ENCODE measurements around the gene ROBO4. TPM values are rescaled to one million over a fixed set of nuclear protein-coding genes. Genes with fewer than 3 reads are reported as not detected.

ROBO4 gene
- total RNA-seq, 2 experiments from 2014 or later, result not detected

DNA sequence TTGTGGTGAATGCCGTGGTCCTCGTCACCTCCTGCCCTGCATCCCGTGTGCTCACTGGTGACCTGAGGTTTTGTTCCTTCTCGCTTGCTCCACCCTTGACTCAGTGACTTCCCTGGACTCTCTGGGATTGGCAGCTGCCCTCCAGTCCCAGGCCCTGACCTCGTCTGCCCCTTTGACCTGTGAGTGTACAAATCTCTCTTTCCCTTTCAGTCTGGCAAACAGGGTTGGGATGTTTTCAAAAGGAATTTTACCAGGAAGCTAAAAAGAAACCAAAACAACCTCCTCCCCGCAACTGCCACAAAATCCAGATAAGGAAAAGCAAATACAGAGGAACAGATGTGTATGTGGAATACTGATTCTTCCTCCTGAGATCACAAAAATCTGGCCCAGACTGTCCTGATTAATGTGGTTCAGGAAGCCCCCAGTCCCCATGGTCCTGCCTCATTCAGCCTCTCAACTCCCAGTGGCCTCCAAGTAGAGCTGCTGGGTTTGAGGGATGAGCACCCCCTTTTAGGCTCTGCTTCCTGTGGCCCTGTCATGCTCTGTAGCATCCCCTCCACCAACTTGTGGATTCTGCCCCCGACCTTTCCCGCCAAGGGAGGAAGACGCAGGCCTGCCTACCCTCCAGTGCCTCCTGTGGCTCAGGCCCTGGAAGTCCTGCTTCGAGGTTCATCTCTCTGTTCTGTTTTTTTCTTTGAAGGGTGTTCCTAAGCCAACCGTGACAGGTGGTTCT, 15.2 kb downstream of the ROBO4 start:
- ChIA-PET POLR2A (no interaction called here), CTCF (interaction anchor here (0.7 to 1.6 kb wide), 2 partner anchors 260 to 481 kb away, joined by 4 to 5 read pairs; no protein-coding TSS in a partner anchor)
- H3K9me3 Mint-ChIP-seq, result no peaks in the 10 kb centered on the region
- no peak overlapping the region for H3K4me3 Mint-ChIP-seq
- no peak for DNase-seq
- H3K27ac Mint-ChIP-seq, result no peak overlapping the region
- H3K36me3 Mint-ChIP-seq (ENCODE audit: low read depth), result no peaks in the 10 kb centered on the region
- H3K4me1 Mint-ChIP-seq, result peaks cover 4% of the 10 kb centered on the region
- H3K27me3 Mint-ChIP-seq, result peaks cover 4% of the 10 kb centered on the region

DNA sequence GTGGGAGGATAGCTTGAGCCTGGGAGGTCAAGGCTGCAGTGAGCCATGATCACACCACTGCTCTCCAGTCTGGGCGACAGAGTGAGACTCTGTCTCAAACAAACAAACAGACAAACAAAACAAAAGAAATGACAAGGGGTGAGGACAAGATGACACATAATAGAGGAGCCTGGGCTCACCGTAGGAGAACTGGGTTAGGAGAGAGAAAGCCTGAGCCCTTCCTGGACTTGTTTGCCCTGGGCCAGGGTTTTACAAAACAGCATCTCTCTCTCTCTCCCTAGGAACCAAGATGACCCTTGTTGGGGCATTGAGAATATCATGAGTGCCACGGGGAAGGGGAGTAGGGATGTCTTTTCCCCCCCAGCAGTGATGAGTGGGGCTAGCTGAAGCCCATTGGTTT, 16.7 kb downstream of the ROBO4 start:
- no peak overlapping the region for H3K27ac Mint-ChIP-seq
- ChIA-PET POLR2A (no interaction called here), CTCF (interaction anchor here (1.5 kb wide), 1 partner anchor 10 kb away, joined by 4 read pairs; no protein-coding TSS in a partner anchor)
- H3K36me3 Mint-ChIP-seq (ENCODE audit: low read depth), result no peaks in the 10 kb centered on the region
- H3K9me3 Mint-ChIP-seq, result no peaks in the 10 kb centered on the region
- H3K27me3 Mint-ChIP-seq, result peaks cover under 1% of the 10 kb centered on the region
- no peak overlapping the region for H3K4me3 Mint-ChIP-seq
- H3K4me1 Mint-ChIP-seq, result peaks cover 14% of the 10 kb centered on the region
- no peak for DNase-seq

DNA sequence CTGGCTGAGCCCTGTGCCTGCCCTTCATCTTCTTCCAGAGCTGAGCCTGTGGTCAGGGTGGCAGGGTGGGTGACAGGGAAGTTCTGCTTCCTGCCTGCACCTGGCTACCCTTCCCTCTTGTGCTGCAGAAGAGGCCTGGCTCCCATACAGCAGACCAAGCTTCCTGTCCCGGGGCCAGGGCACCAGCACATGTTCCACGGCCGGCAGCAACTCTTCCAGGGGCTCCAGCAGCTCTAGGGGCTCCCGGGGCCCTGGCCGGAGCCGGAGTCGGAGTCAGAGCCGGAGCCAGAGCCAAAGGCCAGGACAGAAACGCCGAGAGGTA, 17.4 kb downstream of the ROBO4 start:
- H3K4me1 Mint-ChIP-seq, result peaks cover 20% of the 10 kb centered on the region
- no peaks in the 10 kb centered on the region for H3K36me3 Mint-ChIP-seq (ENCODE audit: low read depth)
- no peak for DNase-seq
- no peak overlapping the region for H3K4me3 Mint-ChIP-seq
- ChIA-PET POLR2A (no interaction called here), CTCF (no interaction called here)
- peaks cover 7% of the 10 kb centered on the region for H3K27me3 Mint-ChIP-seq
- no peak overlapping the region for H3K27ac Mint-ChIP-seq
- no peaks in the 10 kb centered on the region for H3K9me3 Mint-ChIP-seq

DNA sequence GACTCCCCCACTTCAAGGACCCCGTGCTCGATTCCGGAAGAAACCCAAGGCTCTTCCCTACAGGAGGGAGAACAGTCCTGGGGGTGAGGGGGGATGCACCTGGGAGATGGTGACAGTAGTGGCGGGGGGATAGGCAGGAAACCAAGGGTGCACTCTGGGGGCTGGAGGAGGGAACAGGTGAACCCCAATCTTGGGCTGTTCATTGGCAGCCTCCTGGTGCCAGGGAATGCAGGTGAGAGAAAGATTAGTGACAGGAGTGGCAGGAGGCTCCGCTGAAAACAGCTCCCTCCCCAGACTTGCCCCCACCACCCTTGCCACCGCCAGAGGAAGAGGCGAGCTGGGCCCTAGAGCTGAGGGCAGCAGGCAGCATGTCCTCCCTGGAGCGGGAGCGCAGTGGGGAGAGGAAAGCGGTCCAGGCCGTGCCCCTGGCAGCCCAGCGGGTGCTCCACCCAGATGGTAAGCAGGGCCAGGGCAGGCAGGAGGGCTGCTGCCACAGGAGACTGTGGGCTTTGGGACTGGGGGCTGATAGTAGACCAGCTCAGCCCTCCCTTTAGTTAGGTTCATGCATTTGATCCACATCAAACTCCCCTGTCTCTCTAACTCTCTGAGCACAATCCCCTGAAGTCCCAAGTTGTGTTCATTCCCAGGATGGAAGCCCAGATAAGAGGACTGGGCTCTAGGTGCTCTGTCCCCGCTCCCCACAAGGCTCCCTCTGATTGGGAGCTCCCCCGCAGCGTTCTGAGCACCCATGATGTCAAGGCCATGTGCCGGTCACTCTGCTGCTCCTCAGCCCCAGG, 18.0 kb downstream of the ROBO4 start:
- H3K4me1 Mint-ChIP-seq, result peaks cover 20% of the 10 kb centered on the region
- POLR2A ChIA-PET, result no interaction called here
- no peak for DNase-seq

DNA sequence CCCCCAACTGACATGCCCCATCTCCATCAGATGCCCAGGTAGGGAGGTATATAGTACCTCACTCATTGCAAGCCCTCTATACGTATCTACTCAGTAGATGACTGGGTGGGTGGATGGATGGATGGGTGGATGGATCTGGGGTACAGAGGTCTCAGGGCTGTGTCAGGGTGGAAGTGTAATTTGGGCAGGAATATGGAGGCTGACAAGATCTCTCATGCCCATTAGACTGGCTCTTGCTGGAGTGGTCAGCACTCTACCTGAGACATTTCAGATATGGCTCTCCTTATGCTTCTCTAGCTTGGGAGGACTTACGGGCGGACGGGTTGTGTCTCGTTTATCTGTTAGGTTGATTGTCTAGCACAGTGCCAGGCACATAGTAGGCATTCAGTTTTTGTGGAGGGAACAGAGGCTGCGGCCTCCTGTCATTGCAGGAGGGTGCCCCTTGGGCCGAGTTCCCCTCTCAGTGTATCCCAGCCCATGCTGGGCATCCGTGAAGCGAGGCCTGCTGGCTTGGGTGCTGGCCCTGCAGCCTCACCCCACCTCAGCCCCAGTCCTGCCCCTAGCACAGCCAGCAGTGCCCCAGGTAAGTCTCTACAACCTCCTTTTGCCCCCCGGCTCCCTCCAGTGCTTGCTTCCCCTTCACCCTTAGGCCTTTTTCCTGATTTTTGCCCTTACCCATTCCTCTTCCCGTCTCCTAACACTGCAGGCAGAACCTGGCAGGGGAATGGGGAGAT, 18.7 kb downstream of the ROBO4 start:
- no peaks in the 10 kb centered on the region for H3K36me3 Mint-ChIP-seq (ENCODE audit: low read depth)
- CTCF ChIA-PET, result interaction anchor here (1.1 kb wide), 1 partner anchor 42 kb away, joined by 3 read pairs; no protein-coding TSS in a partner anchor

More for the DNA sequence above, 18.0 kb downstream of the ROBO4 start:
- Mint-ChIP-seq H3K36me3 (ENCODE audit: low read depth) (no peaks in the 10 kb centered on the region), H3K27ac (no peak overlapping the region), H3K9me3 (no peaks in the 10 kb centered on the region), H3K27me3 (peaks cover 12% of the 10 kb centered on the region), H3K4me3 (no peak overlapping the region)
- CTCF ChIA-PET, result no interaction called here

DNA sequence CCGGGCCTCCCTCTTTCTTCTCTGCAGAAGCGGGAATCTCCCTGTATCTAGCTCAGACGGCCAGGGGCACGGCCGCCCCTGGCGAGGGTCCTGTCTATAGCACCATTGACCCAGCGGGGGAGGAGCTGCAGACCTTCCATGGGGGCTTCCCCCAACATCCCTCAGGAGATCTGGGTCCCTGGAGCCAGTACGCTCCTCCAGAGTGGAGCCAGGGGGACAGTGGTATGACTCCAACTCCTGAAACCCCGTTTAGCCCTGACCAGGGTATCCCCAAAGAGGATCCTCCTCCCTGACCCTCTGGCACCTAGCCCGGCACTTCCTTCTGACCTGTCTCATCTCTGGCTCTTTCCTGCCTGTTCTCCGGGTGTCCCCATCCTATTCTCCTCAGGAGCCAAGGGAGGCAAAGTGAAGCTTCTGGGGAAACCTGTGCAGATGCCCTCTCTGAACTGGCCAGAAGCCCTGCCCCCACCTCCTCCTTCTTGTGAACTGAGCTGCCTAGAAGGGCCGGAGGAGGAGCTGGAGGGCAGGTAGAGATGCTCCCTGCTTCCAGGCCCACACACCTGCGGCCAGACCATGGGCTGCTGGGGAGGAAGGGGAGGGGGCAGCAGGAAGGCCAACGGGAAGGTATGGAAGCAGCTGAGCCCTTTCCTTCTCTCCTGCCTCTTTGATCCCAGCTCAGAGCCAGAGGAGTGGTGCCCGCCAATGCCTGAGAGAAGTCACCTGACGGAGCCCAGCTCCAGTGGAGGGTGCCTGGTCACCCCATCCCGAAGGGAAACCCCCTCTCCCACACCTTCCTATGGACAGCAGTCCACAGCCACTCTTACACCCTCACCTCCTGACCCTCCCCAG, 19.5 kb downstream of the ROBO4 start:
- peak overlapping the region; percentile 79 for H3K4me3 Mint-ChIP-seq
- ChIA-PET CTCF (interaction anchor here (0.6 to 1.1 kb wide), 2 partner anchors 41 to 176 kb away, joined by 3 read pairs; no protein-coding TSS in a partner anchor), POLR2A (interaction anchor here (0.7 to 1.0 kb wide), 2 partner anchors 75 to 76 kb away, joined by 3 read pairs; partner anchors contain the start of gene CCDC15)
- peaks cover 20% of the 10 kb centered on the region for H3K4me1 Mint-ChIP-seq
- no peak for DNase-seq
- H3K36me3 Mint-ChIP-seq (ENCODE audit: low read depth), result no peaks in the 10 kb centered on the region
- H3K27me3 Mint-ChIP-seq, result peaks cover 26% of the 10 kb centered on the region
- H3K9me3 Mint-ChIP-seq, result no peaks in the 10 kb centered on the region
- H3K27ac Mint-ChIP-seq, result no peak overlapping the region

More for the DNA sequence above, 18.7 kb downstream of the ROBO4 start:
- POLR2A ChIA-PET, result interaction anchor here (1.0 kb wide), 1 partner anchor 74 kb away, joined by 3 read pairs; no protein-coding TSS in a partner anchor
- H3K4me1 Mint-ChIP-seq, result peaks cover 20% of the 10 kb centered on the region
- no peak overlapping the region for H3K4me3 Mint-ChIP-seq
- no peak for DNase-seq
- H3K9me3 Mint-ChIP-seq, result no peaks in the 10 kb centered on the region
- H3K27ac Mint-ChIP-seq, result no peak overlapping the region
- H3K27me3 Mint-ChIP-seq, result peaks cover 18% of the 10 kb centered on the region

DNA sequence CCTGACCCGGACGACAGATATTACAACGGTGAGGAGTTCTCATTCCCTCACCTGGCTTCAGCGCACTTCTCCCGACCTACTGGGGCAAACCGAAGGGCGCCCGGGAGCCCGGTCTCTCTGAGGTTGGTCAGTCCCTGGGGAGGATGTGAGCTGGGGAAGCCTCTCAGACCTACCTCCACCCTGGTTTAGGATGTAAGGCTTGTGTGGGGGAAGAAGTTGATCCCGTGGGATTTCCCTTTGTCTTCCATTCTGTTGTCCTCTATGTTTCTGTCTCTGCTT, 20.1 kb downstream of the ROBO4 start:
- ChIA-PET CTCF (interaction anchor here (0.6 to 2.0 kb wide), 3 partner anchors 41 to 206 kb away, joined by 3 to 4 read pairs (median 3); no protein-coding TSS in a partner anchor), POLR2A (interaction anchor here (0.7 kb wide), 1 partner anchor 77 kb away, joined by 3 read pairs; the partner anchor contains the start of gene CCDC15)
- H3K9me3 Mint-ChIP-seq, result no peaks in the 10 kb centered on the region
- peaks cover 20% of the 10 kb centered on the region for H3K4me1 Mint-ChIP-seq
- no peaks in the 10 kb centered on the region for H3K36me3 Mint-ChIP-seq (ENCODE audit: low read depth)
- H3K4me3 Mint-ChIP-seq, result peak overlapping the region; percentile 79
- H3K27ac Mint-ChIP-seq, result no peak overlapping the region
- peaks cover 30% of the 10 kb centered on the region for H3K27me3 Mint-ChIP-seq
- DNase-seq, result no peak

DNA sequence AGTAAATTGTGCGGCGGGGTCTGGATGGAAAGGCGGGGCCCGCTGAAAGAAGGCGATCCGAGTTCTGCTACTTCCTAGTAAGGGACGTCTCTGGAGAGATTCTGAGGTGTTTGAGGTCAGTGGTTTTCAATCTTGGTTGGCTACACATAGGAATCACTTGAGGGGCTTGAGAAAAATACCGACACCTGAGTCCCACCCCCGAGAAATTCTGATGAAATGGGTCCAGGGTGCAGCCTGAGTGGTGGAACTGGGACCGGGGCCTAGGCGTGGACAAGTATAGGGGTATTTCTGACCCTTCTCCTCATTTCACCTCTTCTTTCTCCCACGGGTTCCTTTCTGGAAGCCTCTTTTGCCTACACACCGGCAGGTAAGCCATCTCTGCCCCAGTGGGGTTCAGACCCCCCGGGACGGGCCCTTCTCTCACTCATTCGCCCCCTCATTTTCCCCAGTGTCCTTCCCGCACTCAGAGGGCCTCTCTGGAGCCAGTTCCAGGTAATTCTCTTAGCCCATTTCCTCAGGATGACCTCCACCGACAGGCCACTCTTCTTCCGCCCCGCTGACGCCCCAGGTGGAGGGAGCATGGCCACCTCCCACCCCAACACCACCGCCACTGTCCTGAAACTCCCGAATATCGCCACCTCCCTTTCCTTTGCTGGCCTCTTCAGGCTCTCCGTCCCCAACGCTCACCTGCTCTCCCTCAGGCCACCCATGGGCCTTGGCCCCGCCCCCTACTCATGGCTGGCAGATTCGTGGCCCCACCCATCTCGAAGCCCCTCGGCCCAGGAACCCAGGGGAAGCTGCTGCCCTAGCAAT, 20.6 kb downstream of the ROBO4 start:
- Mint-ChIP-seq H3K9me3 (no peaks in the 10 kb centered on the region), H3K27ac (peak overlapping the region; percentile 59), H3K27me3 (peaks cover 36% of the 10 kb centered on the region), H3K4me1 (peaks cover 20% of the 10 kb centered on the region), H3K4me3 (peak overlapping the region; percentile 79), H3K36me3 (ENCODE audit: low read depth) (no peaks in the 10 kb centered on the region)
- CTCF ChIA-PET, result interaction anchor here (0.6 to 2.0 kb wide), 48 partner anchors 8 to 267 kb away, joined by 3 to 22 read pairs (median 5); partner anchors contain the start of genes CCDC15, HEPN1, ROBO3 and ROBO4
- POLR2A ChIA-PET, result interaction anchor here (1.2 to 1.7 kb wide), 4 partner anchors 11 to 78 kb away, joined by 5 to 10 read pairs (median 7); partner anchors contain the start of gene CCDC15
- no peak for DNase-seq

DNA sequence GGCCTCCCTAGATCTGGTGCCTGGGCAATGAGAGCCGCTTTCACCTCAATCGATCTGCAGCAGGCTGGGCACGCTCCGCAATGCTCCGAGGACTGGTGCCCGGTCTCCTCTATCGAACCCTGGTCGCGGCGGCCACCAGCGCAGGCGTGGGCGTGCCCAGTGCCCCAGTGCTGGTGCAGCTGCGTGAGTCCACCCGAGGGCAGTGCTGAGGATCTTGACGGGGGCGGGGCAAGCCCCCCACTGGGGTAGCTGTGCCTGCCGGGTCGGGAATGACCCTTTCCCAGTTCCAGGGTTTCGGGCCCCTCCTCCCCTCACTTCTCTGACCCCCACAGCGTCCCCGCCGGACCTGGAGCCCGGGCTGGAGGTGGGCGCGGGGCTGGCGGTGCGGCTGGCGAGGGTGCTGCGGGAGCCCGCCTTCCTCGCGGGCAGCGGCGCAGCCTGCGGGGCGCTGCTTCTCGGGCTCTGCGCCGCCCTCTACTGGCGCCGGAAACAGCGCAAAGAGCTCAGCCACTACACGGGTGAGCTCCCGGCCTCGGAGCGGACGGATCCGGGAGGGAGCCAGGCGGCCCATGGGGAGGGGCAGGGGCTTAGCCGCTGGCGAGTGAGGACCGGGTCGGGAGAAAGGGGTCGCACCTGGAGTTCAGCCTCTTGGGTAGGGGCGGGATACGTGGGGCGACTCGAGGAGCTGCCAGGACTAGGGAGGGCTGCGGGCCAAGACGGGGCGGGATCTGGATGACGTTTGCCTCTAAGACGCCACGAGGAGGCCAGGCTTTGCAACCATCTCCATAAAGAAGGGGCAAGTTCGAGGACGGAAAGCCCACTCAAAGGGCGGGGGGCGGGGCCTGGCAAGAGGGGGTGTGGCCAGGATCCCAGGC, 21.5 kb downstream of the ROBO4 start:
- POLR2A ChIA-PET, result interaction anchor here (1.2 to 1.7 kb wide), 4 partner anchors 10 to 79 kb away, joined by 5 to 10 read pairs (median 7); partner anchors contain the start of gene CCDC15
- Mint-ChIP-seq H3K4me3 (peak overlapping the region; percentile 79), H3K4me1 (peaks cover 20% of the 10 kb centered on the region), H3K9me3 (no peaks in the 10 kb centered on the region), H3K27ac (peak overlapping the region; percentile 59), H3K36me3 (ENCODE audit: low read depth) (no peaks in the 10 kb centered on the region), H3K27me3 (peaks cover 44% of the 10 kb centered on the region)
- CTCF ChIA-PET, result interaction anchor here (0.6 to 2.0 kb wide), 48 partner anchors 9 to 268 kb away, joined by 3 to 22 read pairs (median 5); partner anchors contain the start of genes CCDC15, HEPN1, ROBO3 and ROBO4
- DNase-seq, result peak; percentile 84

DNA sequence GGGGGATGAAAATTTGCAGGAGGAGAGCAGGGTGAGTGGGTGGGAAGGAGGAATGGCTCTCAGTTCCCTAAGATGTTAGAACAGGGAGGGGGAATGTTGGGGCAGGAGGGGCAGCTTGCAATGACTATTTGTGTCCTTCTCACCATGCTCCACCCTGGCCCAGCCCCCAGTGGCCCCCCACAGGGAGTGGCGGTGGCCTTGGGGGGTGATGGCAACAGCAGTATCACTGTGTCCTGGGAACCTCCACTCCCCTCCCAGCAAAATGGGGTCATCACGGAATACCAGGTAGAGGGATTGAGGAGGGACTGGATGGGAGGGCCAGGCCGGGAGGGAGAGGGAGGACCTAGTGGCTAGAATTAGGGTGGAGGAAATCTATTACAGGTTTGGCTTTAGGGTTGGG, 22.3 kb downstream of the ROBO4 start:
- peaks cover 51% of the 10 kb centered on the region for H3K27me3 Mint-ChIP-seq
- CTCF ChIA-PET, result interaction anchor here (1.3 to 2.0 kb wide), 13 partner anchors 9 to 267 kb away, joined by 3 to 22 read pairs (median 6); partner anchors contain the start of genes CCDC15, ROBO3, SIAE and SPA17
- no peaks in the 10 kb centered on the region for H3K9me3 Mint-ChIP-seq
- H3K4me3 Mint-ChIP-seq, result peak overlapping the region; percentile 25
- no peak for DNase-seq
- peaks cover 20% of the 10 kb centered on the region for H3K4me1 Mint-ChIP-seq
- H3K36me3 Mint-ChIP-seq (ENCODE audit: low read depth), result no peaks in the 10 kb centered on the region
- H3K27ac Mint-ChIP-seq, result no peak overlapping the region
- POLR2A ChIA-PET, result interaction anchor here (1.7 kb wide), 1 partner anchor 9 kb away, joined by 7 read pairs; no protein-coding TSS in a partner anchor

Data from activated CD4-positive, alpha-beta memory T cell treated with anti-CD3 and anti-CD28 coated beads, Interleukin-2, amount 10 ng/mL, durations not matched to agents 7 days and 5 days (primary cell).